ENCODE results near the gene NXF1. TPM values are rescaled to one million over a fixed set of nuclear protein-coding genes. Genes with fewer than 3 reads are reported as not detected.

The NXF1 gene
- total RNA-seq, 1 donor from 2014 or later = 93.2 TPM

GRCh38 chr11:62851807-62852522 is 46.7 kb upstream of the NXF1 start:
- intact Hi-C loops (cut with DNase I) = no loop called here
- H3K4me1 ChIP-seq = peaks cover 33% of the 10 kb centered on the region
- no peak for ATAC-seq
- no peak for DNase-seq
- no peaks in the 10 kb centered on the region for H3K9me3 ChIP-seq
- H3K27ac ChIP-seq = no peak overlapping the region
- H3K4me3 ChIP-seq = no peak overlapping the region
- H3K27me3 ChIP-seq (ENCODE audit: low read depth) = no peaks in the 10 kb centered on the region
- peaks cover 28% of the 10 kb centered on the region for H3K36me3 ChIP-seq
- no peak for TF ChIP-seq CTCF (IDR thresholded peaks at IDR 0.05)

GRCh38 chr11:62850911-62851806 is 45.9 kb upstream of the NXF1 start:
- Histone ChIP-seq H3K9me3 (no peaks in the 10 kb centered on the region), H3K4me3 (no peak overlapping the region), H3K36me3 (peaks cover 28% of the 10 kb centered on the region), H3K4me1 (peaks cover 27% of the 10 kb centered on the region), H3K27me3 (ENCODE audit: low read depth) (no peaks in the 10 kb centered on the region), H3K27ac (no peak overlapping the region)
- intact Hi-C loops (cut with DNase I) = no loop called here
- no peak for ATAC-seq
- no peak for DNase-seq
- no peak for TF ChIP-seq CTCF (IDR thresholded peaks at IDR 0.05)

GRCh38 chr11:62847767-62848314 is 42.6 kb upstream of the NXF1 start:
- no peak for DNase-seq
- Histone ChIP-seq H3K27ac (no peak overlapping the region), H3K36me3 (peaks cover 13% of the 10 kb centered on the region), H3K4me3 (no peak overlapping the region), H3K27me3 (ENCODE audit: low read depth) (no peaks in the 10 kb centered on the region), H3K4me1 (peaks cover 5% of the 10 kb centered on the region), H3K9me3 (no peaks in the 10 kb centered on the region)
- intact Hi-C loops (cut with DNase I) = no loop called here
- no peak for ATAC-seq
- no peak for TF ChIP-seq CTCF (IDR thresholded peaks at IDR 0.05)

- no peak for DNase-seq
- H3K27ac ChIP-seq = no peak overlapping the region
- H3K36me3 ChIP-seq = no peaks in the 10 kb centered on the region
- intact Hi-C loops (cut with DNase I) = no loop called here
- H3K4me1 ChIP-seq = peaks cover 10% of the 10 kb centered on the region
- no peak for TF ChIP-seq CTCF (IDR thresholded peaks at IDR 0.05)
- no peak for ATAC-seq
- H3K4me3 ChIP-seq = no peak overlapping the region
- H3K9me3 ChIP-seq = no peaks in the 10 kb centered on the region
- no peaks in the 10 kb centered on the region for H3K27me3 ChIP-seq (ENCODE audit: low read depth)
Observed at GRCh38 chr11:62846177-62846576, 40.9 kb upstream of the NXF1 start.

- Histone ChIP-seq H3K27me3 (ENCODE audit: low read depth) (no peaks in the 10 kb centered on the region), H3K4me1 (peaks cover 10% of the 10 kb centered on the region), H3K9me3 (no peaks in the 10 kb centered on the region), H3K36me3 (no peaks in the 10 kb centered on the region), H3K27ac (no peak overlapping the region), H3K4me3 (no peak overlapping the region)
- no peak for TF ChIP-seq CTCF (IDR thresholded peaks at IDR 0.05)
- intact Hi-C loops (cut with DNase I) = no loop called here
- no peak for ATAC-seq
- DNase-seq = no peak
Observed at GRCh38 chr11:62844154-62844553, 38.9 kb upstream of the NXF1 start.

All from lower lobe of right lung (tissue), 2 donors.